H1 (cell line): ENCODE results near the gene ZNF280B. TPM values are rescaled to one million over a fixed set of nuclear protein-coding genes. Genes with fewer than 3 reads are reported as not detected.

Experiments used
- CTCF ChIA-PET: fragments of 300-600 bp; sonication (Branson Sonifier 250); formaldehyde crosslinking; loops from one replicate; lab custom pipeline; 2021; ENCODE audit not compliant: partially characterized antibody; lab: Charles Lee
- POLR2A ChIA-PET: fragments of 300-600 bp; sonication (Branson Sonifier 250); formaldehyde crosslinking; loops from one replicate; lab custom pipeline; 2021; ENCODE audit warnings: inconsistent platforms; ENCODE audit not compliant: partially characterized antibody; lab: Charles Lee
- DNase-seq, 2 experiments: peaks; one replicate each; pipeline versions ENCODE4 v3.0.0 to v3.0.0-alpha.2; 2010 to 2022; ENCODE audit warnings: low spot score in 2 of 2, low read depth in 1 of 2, mixed read lengths in 1 of 2
- FAIRE-seq: peaks from 2 replicates; lab custom pipeline; 2011; peaks lifted over from hg19 to GRCh38; lab: Jason Lieb, UNC
- H2AFZ ChIP-seq: 2 replicates; pipeline ENCODE4 v1.8.1; 2012; ENCODE audit warnings: low read length, inconsistent platforms
- H2AK5ac ChIP-seq: 2 replicates; pipeline ENCODE4 v1.6.1; 2013; ENCODE audit warnings: low read depth, low read length
- H2BK120ac ChIP-seq: replicated peaks from 2 replicates; pipeline ENCODE3; 2013; ENCODE audit warnings: low read depth, low read length, inconsistent platforms
- H2BK12ac ChIP-seq: 2 replicates; pipeline ENCODE4 v1.6.1; 2013; ENCODE audit warnings: low read depth, low read length
- H2BK15ac ChIP-seq: 2 replicates; pipeline ENCODE4 v1.6.1; 2013; ENCODE audit warnings: low read length
- H2BK20ac ChIP-seq: 2 replicates; pipeline ENCODE4 v1.6.1; 2013; ENCODE audit warnings: low read length
- H2BK5ac ChIP-seq: 2 replicates; pipeline ENCODE4 v1.6.1; 2013; ENCODE audit warnings: low read depth, low read length
- H3K14ac ChIP-seq: 2 replicates; pipeline ENCODE4 v1.6.1; 2013; ENCODE audit warnings: inconsistent platforms; ENCODE audit not compliant: insufficient read length
- H3K18ac ChIP-seq: 2 replicates; pipeline ENCODE4 v1.6.1; 2013; ENCODE audit warnings: low read length; ENCODE audit errors: extremely low read depth
- H3K23ac ChIP-seq: 2 replicates; pipeline ENCODE4 v1.6.1; 2013; ENCODE audit warnings: inconsistent platforms; ENCODE audit not compliant: insufficient read length
- H3K23me2 ChIP-seq: 2 replicates; pipeline ENCODE4 v1.6.1; 2013; ENCODE audit warnings: low read depth, low read length
- H3K27ac ChIP-seq: 2 replicates; pipeline ENCODE4 v1.6.1; 2011; ENCODE audit warnings: low read depth, low read length, inconsistent platforms
- H3K27me3 ChIP-seq, 4 experiments: replicated peaks in 1 of 4; 1 replicate in 1 of 4; 2 replicates in 3 of 4; pipeline versions ENCODE4 v1.6.1 to v1.8.1; 2011 to 2013; ENCODE audit warnings: low read length in 3 of 4, mild to moderate bottlenecking in 3 of 4, inconsistent platforms in 2 of 4, mixed read lengths in 2 of 4, moderate library complexity in 1 of 4; ENCODE audit not compliant: control insufficient read depth in 3 of 4, insufficient read depth in 3 of 4; ENCODE audit errors: extremely low read depth in 1 of 4
- H3K36me3 ChIP-seq, 4 experiments: 2 replicates each; pipeline versions ENCODE4 v1.6.1 to v1.8.1; 2011 to 2013; ENCODE audit warnings: mild to moderate bottlenecking in 4 of 4, low read length in 3 of 4, moderate library complexity in 2 of 4, control low read depth in 1 of 4, inconsistent platforms in 1 of 4; ENCODE audit not compliant: insufficient read depth in 4 of 4, control insufficient read depth in 2 of 4
- H3K4ac ChIP-seq: replicated peaks from 2 replicates; pipeline ENCODE3; 2013; ENCODE audit warnings: low read length, low read depth, mixed read lengths, inconsistent platforms; ENCODE audit not compliant: insufficient read length
- H3K4me1 ChIP-seq, 4 experiments: replicated peaks in 1 of 4; 1 replicate in 1 of 4; 2 replicates in 3 of 4; pipeline versions ENCODE4 v1.6.1 to v1.8.1; 2011 to 2013; ENCODE audit warnings: low read length in 3 of 4, inconsistent platforms in 2 of 4, mixed read lengths in 1 of 4; ENCODE audit not compliant: insufficient read depth in 4 of 4, control insufficient read depth in 3 of 4
- H3K4me2 ChIP-seq, 2 experiments: 2 replicates each; pipeline versions ENCODE4 v1.6.1 to v1.8.1; 2011 to 2013; ENCODE audit warnings: low read depth in 2 of 2, low read length in 2 of 2, control low read depth in 1 of 2, inconsistent platforms in 1 of 2, mild to moderate bottlenecking in 1 of 2; ENCODE audit not compliant: insufficient read depth in 1 of 2
- H3K4me3 ChIP-seq, 4 experiments: fragments of 200-600, 300-600 bp in 1 of 4; sonication (generic), shearing (Covaris generic), sonication (Bioruptor Twin) in 1 of 4; 2 replicates each; pipeline versions ENCODE4 v1.5.1 to v1.8.1; 2011 to 2016; ENCODE audit warnings: low read length in 4 of 4, low read depth in 3 of 4, control low read depth in 2 of 4, inconsistent platforms in 2 of 4, mild to moderate bottlenecking in 2 of 4, mixed read lengths in 1 of 4, moderate library complexity in 1 of 4; ENCODE audit not compliant: insufficient read depth in 2 of 4; ENCODE audit errors: extremely low read depth in 1 of 4
- H3K56ac ChIP-seq: replicated peaks from 2 replicates; pipeline ENCODE3; 2013; ENCODE audit warnings: low read depth, mild to moderate bottlenecking, mixed read lengths, low read length, inconsistent platforms; ENCODE audit not compliant: insufficient read length
- H3K79me1 ChIP-seq: 2 replicates; pipeline ENCODE4 v1.6.1; 2013; ENCODE audit warnings: low read depth, low read length, control low read depth
- H3K79me2 ChIP-seq, 2 experiments: 2 replicates each; pipeline versions ENCODE4 v1.6.1 to v1.8.1; 2012 to 2013; ENCODE audit warnings: low read length in 2 of 2, mild to moderate bottlenecking in 2 of 2, inconsistent platforms in 1 of 2; ENCODE audit not compliant: insufficient read depth in 2 of 2, control insufficient read depth in 1 of 2
- H3K9ac ChIP-seq, 4 experiments: replicated peaks in 1 of 4; 1 replicate in 1 of 4; 2 replicates in 3 of 4; pipeline versions ENCODE4 v1.6.1 to v1.8.1; 2011 to 2013; ENCODE audit warnings: low read depth in 3 of 4, low read length in 3 of 4, control low read depth in 2 of 4, mild to moderate bottlenecking in 2 of 4, moderate library complexity in 2 of 4, inconsistent platforms in 1 of 4; ENCODE audit errors: extremely low read depth in 1 of 4
- H3K9me3 ChIP-seq, 2 experiments: 2 replicates each; pipeline versions ENCODE4 v1.6.1 to v1.8.1; 2012 to 2013; ENCODE audit warnings: mild to moderate bottlenecking in 2 of 2, moderate library complexity in 2 of 2, control low read depth in 1 of 2, inconsistent platforms in 1 of 2, low read depth in 1 of 2, low read length in 1 of 2, mixed read lengths in 1 of 2; ENCODE audit not compliant: insufficient read depth in 2 of 2
- H4K20me1 ChIP-seq, 2 experiments: replicated peaks in 1 of 2; 2 replicates each; pipeline versions ENCODE3 to v1.8.1; 2011 to 2013; ENCODE audit warnings: inconsistent platforms in 2 of 2, low read length in 2 of 2, mild to moderate bottlenecking in 1 of 2; ENCODE audit not compliant: insufficient read depth in 2 of 2, control insufficient read depth in 1 of 2
- H4K5ac ChIP-seq: 2 replicates; pipeline ENCODE4 v1.6.1; 2013; ENCODE audit warnings: low read length, low read depth, mixed read lengths, inconsistent platforms; ENCODE audit not compliant: insufficient read length
- H4K8ac ChIP-seq: 2 replicates; pipeline ENCODE4 v1.8.0; 2013; ENCODE audit warnings: mild to moderate bottlenecking, moderate library complexity, low read length, inconsistent platforms; ENCODE audit not compliant: insufficient read depth; ENCODE audit errors: extremely low read depth
- H4K91ac ChIP-seq: replicated peaks from 2 replicates; pipeline ENCODE3; 2013; ENCODE audit warnings: low read length, mixed read lengths, inconsistent platforms; ENCODE audit not compliant: insufficient read length
- GTF2F1 ChIP-seq: IDR thresholded peaks from 2 replicates; pipeline ENCODE4 v1.6.1; 2012; ENCODE audit warnings: low read depth, low read length, improper control_type of control experiment, borderline replicate concordance
- KDM4A ChIP-seq: IDR thresholded peaks from one replicate; pipeline ENCODE4 v1.7.1; 2012; ENCODE audit warnings: low read depth, mild to moderate bottlenecking, moderate library complexity, low read length, inconsistent platforms; ENCODE audit not compliant: severe bottlenecking
- WGBS, 2 experiments: shearing (Covaris generic) in 1 of 2; methylation state at CpG; one replicate each; pipeline versions ENCODE4 v1.1.6 to v1.1.7; 2013 to 2015; ENCODE audit warnings: low lambda C conversion rate in 2 of 2, mixed read lengths in 2 of 2, inconsistent platforms in 1 of 2, low coverage in 1 of 2, missing lambda C conversion rate in 1 of 2; ENCODE audit not compliant: insufficient replicate concordance in 2 of 2, insufficient coverage in 1 of 2, insufficient read length in 1 of 2; ENCODE audit errors: extremely low coverage in 1 of 2, missing lambda C conversion rate in 1 of 2; 5-methylcytosine and 5-hydroxymethylcytosine counted together
- polyA plus RNA-seq, 7 experiments: library from polyadenylated mRNA; depleted of rRNA in 3 of 7; stranded (reverse) in 5 of 7; unstranded in 2 of 7; fragments of >200 nt in 5 of 7; fragments of 200-250 nt in 2 of 7; gene quantifications; 1 replicate in 5 of 7; 2 replicates in 1 of 7; 4 replicates in 1 of 7; pipeline versions ENCODE4 v1.2.1 to v1.2.3, GENCODE V29; 2011 to 2013; ENCODE audit warnings: missing spikeins in 2 of 7, mixed read lengths in 2 of 7
- total RNA-seq: library from RNA; stranded (reverse); fragmentation: NEBNext Ultra II Directional; extraction: Animal tissue kit (Norgen Biotek cat#: 25700); gene quantifications from 2 replicates; pipeline ENCODE4 v1.2.1, GENCODE V29; 2021

ZNF280B gene
- total and polyA plus RNA-seq, 2 of the 8 experiments (the other 6 are each of a cell fraction or from before 2014, with no cell fraction given): 4.8 to 11.7 TPM

DNA sequence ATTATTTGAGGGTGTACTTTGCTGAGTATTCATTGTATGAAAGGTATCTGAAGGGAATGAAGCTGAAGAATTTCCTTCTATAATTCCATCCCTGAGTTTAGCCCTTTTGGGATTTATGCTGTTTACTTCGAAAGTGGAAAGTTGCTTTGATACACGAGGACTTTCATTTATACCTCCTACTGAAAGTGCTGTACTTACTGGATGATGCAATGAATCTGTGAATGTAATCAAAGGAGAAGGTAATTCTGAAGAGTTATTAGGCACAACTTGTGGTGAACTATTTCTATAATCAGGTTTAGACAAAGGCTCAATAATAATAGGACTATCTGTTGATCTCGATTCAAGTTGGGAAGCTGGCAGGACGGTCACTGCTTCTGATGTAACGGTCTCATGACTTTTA, 19.8 kb downstream of the ZNF280B start:
- DNase-seq: no peak
- Histone ChIP-seq H3K79me1 (no peaks in the 10 kb centered on the region), H3K79me2 (no peaks in the 10 kb centered on the region), H2AFZ (no peak overlapping the region), H3K23ac (no peak overlapping the region), H4K91ac (no peak overlapping the region), H3K4me3 (no peak overlapping the region), H2BK20ac (no peak overlapping the region), H4K5ac (no peak overlapping the region), H2BK120ac (no peak overlapping the region), H3K23me2 (no peaks in the 10 kb centered on the region), H3K4ac (no peak overlapping the region), H3K27ac (no peak overlapping the region), H3K56ac (no peak overlapping the region), H2BK15ac (no peak overlapping the region), H3K18ac (no peak overlapping the region), H2BK5ac (no peak overlapping the region), H3K14ac (no peak overlapping the region), H4K8ac (no peak overlapping the region), H3K27me3 (peaks cover 0 to 1% (median 0%) of the 10 kb centered on the region in 4 experiments; a peak in 3 of 7 replicates), H2BK12ac (no peak overlapping the region), H3K9me3 (no peaks in the 10 kb centered on the region), H3K36me3 (peaks cover 7 to 38% (median 15%) of the 10 kb centered on the region in 4 experiments; a peak in 7 of 8 replicates), H3K4me1 (no peaks in the 10 kb centered on the region), H3K9ac (no peak overlapping the region), H3K4me2 (no peak overlapping the region)
- FAIRE-seq: no peak
- ChIA-PET POLR2A (interaction anchor here (1.4 kb wide), 1 partner anchor 15 kb away, joined by 5 read pairs; no protein-coding TSS in a partner anchor), CTCF (interaction anchor here (0.6 to 2.1 kb wide), 6 partner anchors 10 to 640 kb away, joined by 3 to 7 read pairs (median 4); no protein-coding TSS in a partner anchor)
- no peak for TF ChIP-seq KDM4A
- TF ChIP-seq GTF2F1: no peak
- TF ChIP-seq, all 59 proteins: peak for 0
- Histone ChIP-seq H2AK5ac (no peak overlapping the region), H4K20me1 (peaks cover 0 to 5% of the 10 kb centered on the region in 2 experiments)
- WGBS, 2 experiments: 94% methylated on average over 5 of the region's 5 CpGs; no CpG with 5 or more reads in 1 of the 2 experiments
